GM12878 (cell line): Measurements from ENCODE around the gene TBC1D19. TPM values are rescaled to one million over a fixed set of nuclear protein-coding genes. Genes with fewer than 3 reads are reported as not detected.

Source experiments
- CUX1 ChIP-seq: IDR thresholded peaks from 2 replicates; pipeline ENCODE4 v1.6.1; 2012; ENCODE audit warnings: improper control_type of control experiment, low read depth, low read length; ENCODE audit not compliant: insufficient replicate concordance
- E4F1 ChIP-seq: fragments of 450-650 bp; IDR thresholded peaks from 2 replicates; pipeline ENCODE4 v1.6.1; 2018; ENCODE audit warnings: borderline replicate concordance, mild to moderate bottlenecking; ENCODE audit not compliant: partially characterized antibody
- POLR2AphosphoS5 ChIP-seq: IDR thresholded peaks from 2 replicates; pipeline ENCODE4 v1.6.1; 2011; ENCODE audit warnings: mild to moderate bottlenecking, low read length, inconsistent platforms
- RCOR1 ChIP-seq: conservative IDR thresholded peaks from 2 replicates; pipeline ENCODE4 v1.6.1; 2012; ENCODE audit warnings: low read depth, low read length, improper control_type of control experiment
- STAT3 ChIP-seq: IDR thresholded peaks from 2 replicates; pipeline ENCODE4 v1.6.1; 2011; ENCODE audit warnings: low read depth, low read length, improper control_type of control experiment
- polyA plus RNA-seq, 11 experiments: library from polyadenylated mRNA; depleted of rRNA in 4 of 11; unstranded in 6 of 11; stranded (reverse) in 5 of 11; fragments of >200 nt; fragmentation: Nextera tagmentation in 4 of 11; fragmentation: Illumina TruSeq in 1 of 11; extraction: Ambion mirVana in 4 of 11; extraction: Trizol in 1 of 11; gene quantifications; 1 replicate in 1 of 11; 2 replicates in 10 of 11; pipeline versions ENCODE4 v1.2.1 to v1.2.3, GENCODE V29; 2011 to 2016; ENCODE audit warnings: inconsistent platforms in 2 of 11, missing spikeins in 2 of 11, low read depth in 1 of 11
- total RNA-seq, 4 experiments: library from RNA; depleted of rRNA in 3 of 4; stranded (reverse); fragments of >200 nt in 3 of 4; fragmentation: Illumina TruSeq in 1 of 4; extraction: Trizol in 1 of 4; gene quantifications; 2 replicates each; pipeline versions ENCODE4 v1.2.1 to v1.2.3, GENCODE V29; 2013 to 2021
- TF ChIP-seq, protein P1 (sequence below), 3 experiments: IDR thresholded peaks in 2 of 3; conservative IDR thresholded peaks in 1 of 3; 2 replicates each; pipeline ENCODE4 v1.5.1; 2011; ENCODE audit warnings: low read depth in 3 of 3, low read length in 3 of 3, mild to moderate bottlenecking in 3 of 3, control low read depth in 2 of 3, moderate library complexity in 2 of 3, inconsistent platforms in 1 of 3, mixed read lengths in 1 of 3; ENCODE audit not compliant: control insufficient read depth in 2 of 3, insufficient read depth in 1 of 3; ENCODE audit errors: extremely low read depth in 1 of 3
- TF ChIP-seq, protein P2 (sequence below): fragments of 450-650 bp; formaldehyde crosslinking; IDR thresholded peaks from 2 replicates; pipeline ENCODE4 v1.4.0; 2022; ENCODE audit warnings: mild to moderate bottlenecking, moderate library complexity

Gene TBC1D19
- total and polyA plus RNA-seq, 10 of the 15 experiments (the other 5 are each of a cell fraction or from before 2014, with no cell fraction given) = 0.29 to 3.9 (median 2.1) TPM

DNA sequence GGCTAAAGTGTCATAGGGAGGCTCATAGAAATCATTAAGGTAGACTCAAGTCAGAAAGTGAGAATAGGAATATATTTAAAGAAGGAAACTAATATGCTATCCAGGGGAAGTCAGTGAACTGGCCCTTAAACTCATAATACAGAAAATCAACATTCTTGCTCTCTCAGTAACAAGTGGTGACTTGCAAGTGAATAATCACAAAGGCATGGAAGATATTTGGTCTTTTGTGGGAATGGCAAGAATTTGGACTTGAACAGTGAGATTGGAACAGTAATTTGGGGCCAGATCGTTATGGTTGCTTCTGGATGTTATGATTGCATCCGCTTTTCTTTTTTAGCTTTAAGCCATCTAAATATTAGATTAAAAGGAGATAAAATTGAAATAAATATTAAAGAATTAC lies 103.8 kb downstream of the TBC1D19 start (continued):
- TF ChIP-seq E4F1 = no peak
- TF ChIP-seq POLR2AphosphoS5 = no peak
- no peak for TF ChIP-seq CUX1
- TF ChIP-seq STAT3 = no peak
- TF ChIP-seq, protein P1, sequence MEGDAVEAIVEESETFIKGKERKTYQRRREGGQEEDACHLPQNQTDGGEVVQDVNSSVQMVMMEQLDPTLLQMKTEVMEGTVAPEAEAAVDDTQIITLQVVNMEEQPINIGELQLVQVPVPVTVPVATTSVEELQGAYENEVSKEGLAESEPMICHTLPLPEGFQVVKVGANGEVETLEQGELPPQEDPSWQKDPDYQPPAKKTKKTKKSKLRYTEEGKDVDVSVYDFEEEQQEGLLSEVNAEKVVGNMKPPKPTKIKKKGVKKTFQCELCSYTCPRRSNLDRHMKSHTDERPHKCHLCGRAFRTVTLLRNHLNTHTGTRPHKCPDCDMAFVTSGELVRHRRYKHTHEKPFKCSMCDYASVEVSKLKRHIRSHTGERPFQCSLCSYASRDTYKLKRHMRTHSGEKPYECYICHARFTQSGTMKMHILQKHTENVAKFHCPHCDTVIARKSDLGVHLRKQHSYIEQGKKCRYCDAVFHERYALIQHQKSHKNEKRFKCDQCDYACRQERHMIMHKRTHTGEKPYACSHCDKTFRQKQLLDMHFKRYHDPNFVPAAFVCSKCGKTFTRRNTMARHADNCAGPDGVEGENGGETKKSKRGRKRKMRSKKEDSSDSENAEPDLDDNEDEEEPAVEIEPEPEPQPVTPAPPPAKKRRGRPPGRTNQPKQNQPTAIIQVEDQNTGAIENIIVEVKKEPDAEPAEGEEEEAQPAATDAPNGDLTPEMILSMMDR (IDR thresholded peaks at IDR 0.05 in 2 of 3, conservative IDR thresholded peaks at IDR 0.05 in 1 of 3; ENCODE audit: control insufficient read depth in 2 of 3, extremely low read depth in 1 of 3, insufficient read depth in 1 of 3, low read depth in 3 of 3, low read length in 3 of 3) = no peak
- no peak for TF ChIP-seq RCOR1
- TF ChIP-seq, protein P2, sequence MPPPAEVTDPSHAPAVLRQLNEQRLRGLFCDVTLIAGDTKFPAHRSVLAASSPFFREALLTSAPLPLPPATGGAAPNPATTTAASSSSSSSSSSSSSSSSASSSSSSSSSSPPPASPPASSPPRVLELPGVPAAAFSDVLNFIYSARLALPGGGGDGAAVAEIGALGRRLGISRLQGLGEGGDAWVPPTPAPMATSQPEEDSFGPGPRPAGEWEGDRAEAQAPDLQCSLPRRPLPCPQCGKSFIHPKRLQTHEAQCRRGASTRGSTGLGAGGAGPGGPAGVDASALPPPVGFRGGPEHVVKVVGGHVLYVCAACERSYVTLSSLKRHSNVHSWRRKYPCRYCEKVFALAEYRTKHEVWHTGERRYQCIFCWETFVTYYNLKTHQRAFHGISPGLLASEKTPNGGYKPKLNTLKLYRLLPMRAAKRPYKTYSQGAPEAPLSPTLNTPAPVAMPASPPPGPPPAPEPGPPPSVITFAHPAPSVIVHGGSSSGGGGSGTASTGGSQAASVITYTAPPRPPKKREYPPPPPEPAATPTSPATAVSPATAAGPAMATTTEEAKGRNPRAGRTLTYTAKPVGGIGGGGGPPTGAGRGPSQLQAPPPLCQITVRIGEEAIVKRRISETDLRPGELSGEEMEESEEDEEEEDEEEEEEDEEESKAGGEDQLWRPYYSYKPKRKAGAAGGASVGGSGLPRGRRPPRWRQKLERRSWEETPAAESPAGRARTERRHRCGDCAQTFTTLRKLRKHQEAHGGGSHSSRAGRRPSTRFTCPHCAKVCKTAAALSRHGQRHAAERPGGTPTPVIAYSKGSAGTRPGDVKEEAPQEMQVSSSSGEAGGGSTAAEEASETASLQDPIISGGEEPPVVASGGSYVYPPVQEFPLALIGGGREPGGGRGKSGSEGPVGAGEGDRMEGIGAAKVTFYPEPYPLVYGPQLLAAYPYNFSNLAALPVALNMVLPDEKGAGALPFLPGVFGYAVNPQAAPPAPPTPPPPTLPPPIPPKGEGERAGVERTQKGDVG (CRISPR knock-in tag) = no peak
